ENCODE data around the gene AMFR. TPM values are rescaled to one million over a fixed set of nuclear protein-coding genes. Genes with fewer than 3 reads are reported as not detected.

Gene AMFR
- total RNA-seq, 1 experiment from 2014 or later = 25.6 TPM

- no peaks in the 10 kb centered on the region for H3K4me1 ChIP-seq (ENCODE audit: insufficient read depth, low read length)
- no peak for DNase-seq
- H3K4ac ChIP-seq (ENCODE audit: low read depth, low read length) = no peak overlapping the region
- no peak overlapping the region for H2BK12ac ChIP-seq (ENCODE audit: insufficient read length, low read depth, low read length)
- no peak overlapping the region for H2BK15ac ChIP-seq (ENCODE audit: low read depth, low read length)
- H3K9ac ChIP-seq (ENCODE audit: extremely low read depth, insufficient read length, low read length) = no peak overlapping the region
- H3K18ac ChIP-seq (ENCODE audit: insufficient read length, low read depth, low read length) = no peak overlapping the region
- no peaks in the 10 kb centered on the region for H3K4me1 Mint-ChIP-seq
- no peak overlapping the region for H2AFZ ChIP-seq (ENCODE audit: low read length)
- no peaks in the 10 kb centered on the region for H3K79me2 ChIP-seq (ENCODE audit: insufficient read depth, low read length)
- no peak overlapping the region for H3K56ac ChIP-seq (ENCODE audit: insufficient read length, low read depth, low read length)
- H3K79me1 ChIP-seq (ENCODE audit: insufficient read depth, low read depth, low read length, poor library complexity, severe bottlenecking) = no peaks in the 10 kb centered on the region
- H2BK20ac ChIP-seq (ENCODE audit: low read depth, low read length, poor library complexity, severe bottlenecking) = no peak overlapping the region
- H3K27me3 Mint-ChIP-seq (ENCODE audit: low read depth) = peaks cover 1% of the 10 kb centered on the region; the same call in 1 of the 2 replicates
- no peak overlapping the region for H3T11ph ChIP-seq (ENCODE audit: low read length)
- no peaks in the 10 kb centered on the region for H3K9me3 ChIP-seq (ENCODE audit: control insufficient read depth, low read depth, low read length)
- H3K27ac ChIP-seq (ENCODE audit: insufficient read length, low read depth, low read length) = no peak overlapping the region
- WGBS (ENCODE audit: extremely low coverage, insufficient read length, low lambda C conversion rate) = no CpG with 5 or more reads among the region's 8 CpGs
- no peaks in the 10 kb centered on the region; a peak in 2 of 7 replicates for H3K36me3 Mint-ChIP-seq (ENCODE audit: insufficient read depth in 1 of 3, low read depth in 3 of 3)
- H2AK5ac ChIP-seq (ENCODE audit: insufficient read length, low read length) = no peak overlapping the region
- H3K14ac ChIP-seq (ENCODE audit: insufficient read depth, low read length) = no peak overlapping the region
- H3K9me3 Mint-ChIP-seq = no peaks in the 10 kb centered on the region
- no peaks in the 10 kb centered on the region for H4K20me1 ChIP-seq (ENCODE audit: control insufficient read depth, insufficient read depth, insufficient read length)
- H3K4me3 Mint-ChIP-seq = no peak overlapping the region
- no peak overlapping the region for H3K27ac Mint-ChIP-seq
- no peak overlapping the region for H3K23ac ChIP-seq (ENCODE audit: insufficient read length, low read depth, low read length)
- no peak overlapping the region for H4K91ac ChIP-seq (ENCODE audit: insufficient read length, low read depth, low read length)
- no peak overlapping the region for H4K8ac ChIP-seq (replicated peaks; ENCODE audit: insufficient read length, low read depth, low read length)
- no peak overlapping the region for H2BK5ac ChIP-seq (ENCODE audit: insufficient read length, low read length)
- no peaks in the 10 kb centered on the region for H3K23me2 ChIP-seq (ENCODE audit: insufficient read length, low read depth, low read length, poor library complexity, severe bottlenecking)
- H2BK120ac ChIP-seq (ENCODE audit: low read depth, low read length, poor library complexity, severe bottlenecking) = no peak overlapping the region
- no peak for TF ChIP-seq CTCF (conservative IDR thresholded peaks at IDR 0.05)
- no peaks in the 10 kb centered on the region for H3K27me3 ChIP-seq (ENCODE audit: insufficient read depth, low read length)
- no peak overlapping the region for H3K4me2 ChIP-seq (ENCODE audit: insufficient read depth, insufficient read length, low read length)
- no peak overlapping the region for H4K5ac ChIP-seq (ENCODE audit: insufficient read length, low read depth, low read length)
These were observed 93.4 kb downstream of the AMFR start for GRCh38 chr16:56331915-56332314.
